ENCODE data around the gene WNT5B.

Gene WNT5B

GRCh38 chr12:1622406-1622805 is 6.6 kb upstream of the WNT5B start:
- TF ChIP-seq CTCF (IDR thresholded peaks at IDR 0.05; ENCODE audit: insufficient read depth, low read length, poor library complexity, severe bottlenecking), result no peak
- DNase-seq (ENCODE audit: extremely low read depth, insufficient read length), result no peak
- Histone ChIP-seq H3K4me3 (replicated peaks; ENCODE audit: low read depth, low read length) (no peak overlapping the region), H3K27me3 (replicated peaks; ENCODE audit: control insufficient read depth, insufficient read depth, low read length) (no peaks in the 10 kb centered on the region), H3K36me3 (ENCODE audit: control insufficient read depth, insufficient read depth, low read length) (no peaks in the 10 kb centered on the region)

DNA sequence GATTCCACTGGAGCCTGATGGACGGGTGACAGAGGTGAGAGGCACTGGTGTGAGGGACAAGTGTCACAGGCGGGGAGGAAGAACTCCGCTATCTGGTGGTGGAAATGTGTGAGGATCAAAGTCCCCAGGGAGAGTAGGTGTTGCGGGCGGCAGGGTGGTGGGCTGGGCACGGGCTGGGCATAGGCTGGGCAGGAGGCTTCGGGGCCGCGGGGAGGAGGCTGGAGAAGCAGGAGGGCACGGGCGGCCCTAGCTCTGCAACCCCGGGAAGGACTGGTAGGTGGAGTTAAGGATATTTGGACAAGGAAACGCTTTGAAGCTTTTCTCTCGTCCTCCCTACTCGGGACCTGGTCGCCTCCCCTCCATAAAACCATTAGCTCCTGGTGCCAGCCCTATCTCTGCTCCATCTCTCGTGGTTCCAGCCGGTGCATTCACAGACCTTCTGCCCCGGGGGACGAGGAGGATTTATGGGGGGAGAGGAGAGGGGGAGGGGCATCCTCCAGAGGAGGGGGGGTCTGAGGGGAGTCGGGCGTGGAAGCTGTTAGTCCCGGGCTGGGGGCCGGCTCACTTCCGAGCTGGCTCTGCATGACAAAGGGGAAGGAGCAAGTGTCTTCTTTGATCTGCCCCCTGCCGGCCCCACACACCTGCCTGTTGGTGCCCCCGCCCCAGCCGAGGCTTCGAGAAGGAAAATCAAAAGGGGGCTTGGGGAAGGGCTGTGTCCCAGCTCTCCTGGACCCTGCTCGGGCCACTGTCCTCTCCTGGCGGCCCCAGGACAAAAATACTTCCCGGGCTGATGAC is 504 bp downstream of the WNT5B start:
- peak; percentile 49 for TF ChIP-seq CTCF (IDR thresholded peaks at IDR 0.05; ENCODE audit: insufficient read depth, low read length, poor library complexity, severe bottlenecking)
- Histone ChIP-seq H3K36me3 (ENCODE audit: control insufficient read depth, insufficient read depth, low read length) (peaks cover 1% of the 10 kb centered on the region; the same call in 1 of the 2 replicates), H3K4me3 (replicated peaks; ENCODE audit: low read depth, low read length) (peak overlapping the region; percentile 37), H3K27me3 (replicated peaks; ENCODE audit: control insufficient read depth, insufficient read depth, low read length) (no peaks in the 10 kb centered on the region; the same call in 1 of the 2 replicates)
- DNase-seq (ENCODE audit: extremely low read depth, insufficient read length), result peak; percentile 44

GRCh38 chr12:1630133-1630826 is 1.2 kb downstream of the WNT5B start:
- peaks cover 1% of the 10 kb centered on the region; the same call in 1 of the 2 replicates for H3K36me3 ChIP-seq (ENCODE audit: control insufficient read depth, insufficient read depth, low read length)
- TF ChIP-seq CTCF (IDR thresholded peaks at IDR 0.05; ENCODE audit: insufficient read depth, low read length, poor library complexity, severe bottlenecking), result peak; percentile 20
- DNase-seq (ENCODE audit: extremely low read depth, insufficient read length), result peak; percentile 49
- H3K27me3 ChIP-seq (replicated peaks; ENCODE audit: control insufficient read depth, insufficient read depth, low read length), result no peaks in the 10 kb centered on the region; the same call in 1 of the 2 replicates
- peak overlapping the region; percentile 43 for H3K4me3 ChIP-seq (replicated peaks; ENCODE audit: low read depth, low read length)

GRCh38 chr12:1630827-1631591 is 2.0 kb downstream of the WNT5B start:
- TF ChIP-seq CTCF (IDR thresholded peaks at IDR 0.05; ENCODE audit: insufficient read depth, low read length, poor library complexity, severe bottlenecking), result no peak
- H3K4me3 ChIP-seq (replicated peaks; ENCODE audit: low read depth, low read length), result no peak overlapping the region
- H3K27me3 ChIP-seq (replicated peaks; ENCODE audit: control insufficient read depth, insufficient read depth, low read length), result no peaks in the 10 kb centered on the region; the same call in 1 of the 2 replicates
- DNase-seq (ENCODE audit: extremely low read depth, insufficient read length), result no peak
- peaks cover 1% of the 10 kb centered on the region; the same call in 1 of the 2 replicates for H3K36me3 ChIP-seq (ENCODE audit: control insufficient read depth, insufficient read depth, low read length)

- DNase-seq (ENCODE audit: extremely low read depth, insufficient read length), result no peak
- Histone ChIP-seq H3K27me3 (replicated peaks; ENCODE audit: control insufficient read depth, insufficient read depth, low read length) (no peaks in the 10 kb centered on the region; the same call in 1 of the 2 replicates), H3K36me3 (ENCODE audit: control insufficient read depth, insufficient read depth, low read length) (peaks cover 1% of the 10 kb centered on the region; the same call in 1 of the 2 replicates), H3K4me3 (replicated peaks; ENCODE audit: low read depth, low read length) (no peak overlapping the region)
- no peak for TF ChIP-seq CTCF (IDR thresholded peaks at IDR 0.05; ENCODE audit: insufficient read depth, low read length, poor library complexity, severe bottlenecking)
These were observed 3.7 kb downstream of the WNT5B start for GRCh38 chr12:1632702-1633101.

Data from GM06990 (cell line).